Small intestine (tissue), 7 donors: ENCODE measurements around the gene TBX5. TPM values are rescaled to one million over a fixed set of nuclear protein-coding genes. Genes with fewer than 3 reads are reported as not detected.

Experiments
- DNase-seq, 2 donors: peaks; one replicate each; pipeline versions ENCODE4 v3.0.0 to v3.0.0-alpha.2; 2013
- FAIRE-seq: peaks from 2 replicates; lab custom pipeline; 2012; peaks lifted over from hg19 to GRCh38; lab: Jason Lieb, UNC
- H3K27ac ChIP-seq, 3 donors: one replicate each; pipeline ENCODE4 v1.5.1; 2013; ENCODE audit warnings: low read length in 2 of 3, mild to moderate bottlenecking in 2 of 3, control low read depth in 1 of 3, inconsistent platforms in 1 of 3, low read depth in 1 of 3, moderate library complexity in 1 of 3
- H3K27me3 ChIP-seq, 3 donors: one replicate each; pipeline ENCODE4 v1.6.1; 2013; ENCODE audit warnings: low read length in 3 of 3, inconsistent platforms in 1 of 3; ENCODE audit not compliant: control insufficient read depth in 3 of 3, insufficient read depth in 3 of 3
- H3K36me3 ChIP-seq, 3 donors: one replicate each; pipeline ENCODE4 v1.6.1; 2013; ENCODE audit warnings: low read length in 3 of 3, inconsistent platforms in 1 of 3, low read depth in 1 of 3, mild to moderate bottlenecking in 1 of 3, moderate library complexity in 1 of 3; ENCODE audit not compliant: control insufficient read depth in 3 of 3, insufficient read depth in 2 of 3
- H3K4me1 ChIP-seq, 3 donors: one replicate each; pipeline ENCODE4 v1.6.1; 2013; ENCODE audit warnings: low read length in 2 of 3, inconsistent platforms in 1 of 3, low read depth in 1 of 3, mild to moderate bottlenecking in 1 of 3, moderate library complexity in 1 of 3; ENCODE audit not compliant: control insufficient read depth in 3 of 3, insufficient read depth in 2 of 3
- H3K4me3 ChIP-seq, 3 donors: one replicate each; pipeline ENCODE4 v1.5.1; 2013; ENCODE audit warnings: low read length in 3 of 3, control low read depth in 1 of 3, inconsistent platforms in 1 of 3, low read depth in 1 of 3, mild to moderate bottlenecking in 1 of 3, moderate library complexity in 1 of 3
- H3K9me3 ChIP-seq, 2 donors: one replicate each; pipeline ENCODE4 v1.6.1; 2013; ENCODE audit warnings: low read depth in 1 of 2, low read length in 1 of 2; ENCODE audit not compliant: control insufficient read depth in 2 of 2, insufficient read depth in 1 of 2
- WGBS, 3 donors: extraction: QIAGEN DNeasy Blood & Tissue Kit; methylation state at CpG; one replicate each; pipeline ENCODE4 v1.1.7; 2013; 5-methylcytosine and 5-hydroxymethylcytosine counted together
- polyA plus RNA-seq, 4 donors: library from polyadenylated mRNA; stranded (reverse) in 3 of 4; unstranded in 1 of 4; fragments of 200-250 nt in 3 of 4; fragments of 120-200 nt in 1 of 4; gene quantifications; one replicate each; pipeline versions ENCODE4 v1.2.1 to v1.2.3, GENCODE V29; 2013
- donor health status: healthy with polysubstance abuse.
- donor health status: control.
- donor health status: control.
- donor health status: Bipolar disorder and iron deficiency.
- donor health status: healthy.

The TBX5 gene
- polyA plus RNA-seq, 4 donors: not detected

- H3K27me3 ChIP-seq: no peaks in the 10 kb centered on the region
- no peaks in the 10 kb centered on the region for H3K9me3 ChIP-seq
- DNase-seq: no peak
- no peaks in the 10 kb centered on the region for H3K4me1 ChIP-seq
- H3K27ac ChIP-seq: no peak overlapping the region
- WGBS, 3 donors: 44 to 64% (median 55%) methylated on average over 1 of the region's 1 CpG
- FAIRE-seq: no peak
- no peak overlapping the region for H3K4me3 ChIP-seq
- no peaks in the 10 kb centered on the region for H3K36me3 ChIP-seq
These were observed 99.3 kb downstream of the TBX5 start for GRCh38 chr12:114306646-114307045.

- DNase-seq (no peak), FAIRE-seq (no peak)
- Histone ChIP-seq H3K4me1 (no peaks in the 10 kb centered on the region), H3K36me3 (no peaks in the 10 kb centered on the region), H3K27me3 (peaks cover 0 to 4% (median 0%) of the 10 kb centered on the region in 3 donors), H3K27ac (no peak overlapping the region), H3K9me3 (no peaks in the 10 kb centered on the region), H3K4me3 (no peak overlapping the region)
These were observed 100.5 kb downstream of the TBX5 start for GRCh38 chr12:114305446-114305845.
